ENCODE results near the gene CACNA1D.

CACNA1D gene

DNA sequence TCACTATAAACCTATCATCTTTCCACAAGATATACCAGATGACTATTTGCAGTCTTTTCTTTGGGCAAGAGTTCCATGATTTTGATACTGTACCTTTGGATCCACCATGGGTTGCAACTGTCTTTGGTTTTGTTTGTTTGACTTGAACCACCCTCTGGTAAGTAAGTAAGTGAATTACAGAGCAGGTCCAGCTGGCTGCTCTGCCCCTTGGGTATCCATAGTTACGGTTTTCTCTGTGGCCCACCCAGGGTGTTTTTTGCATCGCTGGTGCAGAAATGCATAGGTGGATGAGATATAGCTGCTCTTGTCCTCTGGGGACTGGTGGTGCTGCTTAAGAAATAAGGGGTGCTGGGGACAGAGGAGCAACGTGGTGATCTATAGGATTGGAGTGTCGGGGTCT, 318.0 kb downstream of the CACNA1D start:
- no peak for DNase-seq

- no peak for DNase-seq
Measured at GRCh38 chr3:53813229-53813628, 318.8 kb downstream of the CACNA1D start.

DNA sequence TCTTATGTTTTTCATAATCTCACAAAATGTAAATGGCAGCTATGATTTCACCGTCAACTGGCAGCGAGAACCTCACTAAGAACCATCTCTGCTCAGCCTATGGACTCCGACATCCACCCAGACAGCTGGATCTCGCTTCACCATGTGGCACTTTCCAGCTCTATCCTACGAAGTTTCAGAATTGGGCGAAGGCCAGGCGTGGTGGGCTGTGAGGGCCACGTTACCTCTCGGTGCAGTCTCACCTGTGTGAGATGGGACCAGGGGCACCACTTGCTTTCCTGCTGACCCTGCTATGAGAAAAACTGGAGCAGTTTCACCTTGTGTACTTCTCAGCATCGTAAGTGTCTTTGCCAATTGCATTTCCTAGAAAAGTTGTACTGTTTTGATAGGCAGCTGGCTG, 319.5 kb downstream of the CACNA1D start:
- no peak for DNase-seq

DNA sequence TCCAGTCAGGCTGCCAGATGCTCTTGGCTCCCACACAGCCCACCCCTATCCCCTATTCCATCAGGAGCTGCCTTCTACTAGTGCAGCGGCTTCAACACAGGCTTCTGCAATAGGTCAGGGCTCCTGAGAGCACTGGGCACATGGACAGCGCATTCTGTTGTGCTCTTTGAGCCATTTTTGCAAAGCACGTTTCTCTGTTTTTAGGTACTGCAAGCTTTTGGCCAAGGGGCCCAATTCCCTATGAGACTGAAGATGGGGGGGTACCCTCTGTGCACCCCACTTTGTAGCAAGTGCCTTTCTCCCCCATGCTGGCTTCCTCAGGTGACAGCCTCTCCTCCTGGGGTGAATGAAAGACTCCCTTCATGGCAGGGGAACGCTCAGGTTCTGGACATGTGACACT, 320.7 kb downstream of the CACNA1D start:
- DNase-seq: no peak

- no peak for DNase-seq
Measured at GRCh38 chr3:53815651-53816050, 321.2 kb downstream of the CACNA1D start.

DNA sequence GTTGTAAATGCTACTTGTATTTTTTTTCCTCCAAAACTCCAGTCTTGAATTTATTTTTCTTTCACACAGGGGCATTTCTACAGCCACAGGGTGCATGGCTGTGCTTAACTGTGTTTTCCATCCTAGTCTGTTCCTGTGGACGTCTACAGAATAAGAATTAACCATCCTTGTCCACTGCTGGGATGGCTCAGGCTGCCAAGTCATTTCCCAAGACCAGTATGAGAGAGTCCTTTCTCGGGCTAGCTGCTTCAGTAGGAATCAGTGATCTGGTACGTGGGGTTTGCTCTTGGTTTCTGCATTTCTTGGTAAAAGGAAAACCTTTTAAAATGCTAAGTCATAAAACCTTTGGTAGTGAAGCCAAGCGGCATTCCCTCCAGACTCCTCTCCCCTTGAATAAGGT, 322.0 kb downstream of the CACNA1D start:
- no peak for DNase-seq

DNA sequence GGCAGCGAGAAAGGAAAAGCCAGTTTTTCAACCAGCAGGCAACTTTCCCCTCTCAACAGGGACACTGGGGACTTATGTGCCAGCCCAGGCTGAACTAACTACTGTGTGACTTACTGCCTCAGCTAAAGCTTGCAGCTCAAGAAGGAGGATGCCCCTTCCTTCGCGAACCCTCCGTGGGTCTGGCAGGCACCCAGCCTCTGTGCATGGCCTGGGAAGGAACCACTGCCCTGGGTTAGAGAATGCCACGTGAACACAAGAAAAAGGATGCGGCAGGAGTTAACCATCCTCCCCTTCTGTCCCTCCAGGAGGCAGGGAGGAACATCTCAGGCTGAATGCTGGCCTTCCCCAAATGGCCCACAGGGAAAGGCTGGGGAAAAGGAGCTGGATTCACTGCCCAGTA, 322.8 kb downstream of the CACNA1D start:
- no peak for DNase-seq

GRCh38 chr3:53817809-53818208, 323.4 kb downstream of the CACNA1D start:
- no peak for DNase-seq

DNA sequence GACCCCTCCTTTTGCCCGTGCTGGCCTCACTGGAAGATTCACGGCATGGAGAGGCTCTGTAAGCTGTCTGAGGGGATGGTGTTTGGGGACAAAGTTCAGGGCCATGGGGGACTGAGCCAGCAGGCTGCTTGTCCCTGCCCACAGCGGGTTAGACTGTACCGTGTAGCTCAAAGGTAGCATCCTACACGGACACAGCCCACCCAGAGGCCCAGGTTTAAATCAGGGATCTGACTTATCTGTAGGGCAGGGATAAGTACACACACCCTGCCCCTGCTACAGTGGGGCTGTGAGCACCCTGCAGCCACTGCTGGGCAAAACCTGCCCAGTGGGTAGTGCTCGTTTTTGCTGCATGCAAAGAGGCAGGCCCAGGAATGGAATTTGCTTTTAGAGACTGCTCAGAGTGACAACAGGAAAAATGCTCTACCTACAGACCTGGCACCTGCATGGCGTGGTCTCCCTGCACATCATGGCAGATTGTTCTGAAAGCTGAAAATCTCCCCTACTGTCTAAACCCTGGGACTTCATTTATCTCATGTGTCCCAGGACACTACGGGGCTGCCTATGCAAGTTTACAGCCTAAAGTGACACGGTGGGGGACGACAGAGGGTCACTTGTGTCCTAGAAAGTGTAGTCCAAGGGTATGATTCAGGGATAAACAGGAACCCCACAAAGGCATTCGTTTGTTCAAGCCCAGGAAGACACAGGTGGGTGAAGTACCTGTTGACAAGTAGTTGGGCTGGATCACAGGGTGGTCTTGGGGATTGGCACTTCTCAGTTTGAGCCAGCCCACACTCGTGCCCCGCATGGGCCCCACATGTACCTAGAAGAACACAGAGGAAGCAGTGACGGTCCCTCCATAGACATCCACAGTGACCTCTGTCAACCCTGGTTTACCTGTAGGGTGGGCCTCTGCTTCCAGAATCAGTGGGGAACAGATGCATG, 324.1 kb downstream of the CACNA1D start:
- no peak for DNase-seq

GRCh38 chr3:53819163-53819868, 324.9 kb downstream of the CACNA1D start:
- DNase-seq: no peak

DNA sequence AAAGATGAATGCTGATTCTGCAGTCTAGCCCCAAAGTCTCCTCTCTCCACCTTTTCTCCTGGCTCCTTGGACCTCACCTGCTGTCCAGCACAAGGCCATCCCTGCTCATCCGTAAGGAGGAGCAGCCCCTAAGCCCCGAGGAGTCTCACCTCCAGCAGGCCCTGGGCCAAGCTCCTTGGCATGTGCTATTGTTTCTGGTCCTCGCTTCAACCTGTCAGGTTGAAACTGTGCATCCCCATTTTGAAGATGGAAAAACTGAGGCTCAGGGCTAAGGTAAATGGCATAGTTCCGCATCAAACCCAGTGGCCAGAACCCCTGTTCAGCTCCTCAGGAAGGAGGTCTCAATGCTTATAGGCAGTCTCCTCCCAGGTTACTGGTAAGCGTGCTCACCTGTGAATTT, 325.7 kb downstream of the CACNA1D start:
- no peak for DNase-seq

GRCh38 chr3:53820756-53821580, 326.6 kb downstream of the CACNA1D start:
- no peak for DNase-seq

DNA sequence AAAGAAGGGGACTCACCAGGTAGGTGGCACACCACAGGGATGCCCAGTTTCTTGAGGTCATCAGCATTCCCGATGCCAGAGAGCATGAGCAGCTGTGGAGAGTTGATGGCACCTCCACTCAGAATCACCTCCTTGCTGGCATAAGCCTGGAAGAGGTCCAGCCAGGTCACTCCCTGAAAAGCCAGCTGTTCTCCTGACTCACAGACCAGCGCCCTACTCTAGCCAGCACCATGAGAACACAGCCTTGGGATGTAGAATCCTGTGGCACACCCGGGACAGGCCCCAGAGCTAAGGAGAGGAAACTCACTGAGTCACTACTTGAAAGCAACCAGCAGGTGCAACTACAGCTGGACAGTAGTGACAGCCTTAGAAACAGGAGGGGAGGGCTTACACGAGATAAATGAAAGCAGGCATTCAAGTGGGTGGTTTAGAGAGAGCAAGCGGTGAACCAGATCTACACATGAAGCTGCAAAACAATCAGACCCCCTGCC, 327.3 kb downstream of the CACNA1D start:
- DNase-seq: no peak

- DNase-seq: no peak
Measured at GRCh38 chr3:53822331-53822741, 327.9 kb downstream of the CACNA1D start.

DNA sequence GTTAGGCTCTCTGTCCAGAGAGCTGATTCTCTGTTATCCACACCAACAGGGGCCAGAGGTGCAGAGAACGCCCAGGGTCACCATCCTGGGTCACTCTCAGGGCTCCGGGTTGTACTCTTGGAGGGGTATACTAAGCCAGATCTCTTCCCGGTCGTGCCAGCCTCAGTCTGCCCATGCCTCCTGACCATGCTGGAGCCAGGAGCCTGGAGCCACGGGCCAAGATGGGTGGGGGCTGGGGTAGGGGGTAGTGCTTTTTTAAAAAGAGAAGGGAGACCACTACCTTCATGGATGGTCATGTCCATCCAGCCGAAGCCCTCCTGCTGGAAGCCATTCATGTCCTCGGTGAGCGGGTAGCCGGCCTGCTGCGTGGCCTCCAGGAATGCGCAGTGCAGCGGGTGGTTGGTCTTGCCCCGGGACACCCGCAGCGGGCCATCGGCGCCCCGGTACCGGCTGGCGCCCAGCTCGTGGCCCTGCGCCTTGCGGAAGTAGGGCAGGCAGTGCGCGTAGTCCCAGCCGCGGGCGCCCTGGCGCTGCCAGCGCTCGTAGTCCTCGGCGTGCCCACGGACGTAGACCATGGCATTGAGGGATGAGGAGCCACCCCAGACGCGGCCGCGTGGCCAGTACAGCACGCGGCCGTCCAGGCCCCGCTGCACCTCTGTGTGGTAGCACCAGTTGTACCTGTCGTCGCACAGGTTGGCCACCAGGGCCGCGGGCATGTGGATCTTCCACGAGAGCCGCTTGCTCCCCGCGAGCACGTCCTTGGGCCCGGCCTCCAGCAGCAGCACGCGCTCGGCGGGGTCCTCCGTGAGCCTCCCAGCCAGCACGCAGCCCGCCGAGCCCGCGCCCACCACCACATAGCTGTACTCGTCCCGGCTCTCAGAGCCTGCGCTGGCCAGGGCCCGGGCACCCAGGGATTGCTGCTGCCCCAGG, 328.9 kb downstream of the CACNA1D start:
- DNase-seq: no peak

- DNase-seq: no peak
Measured at GRCh38 chr3:53823956-53824657, 329.7 kb downstream of the CACNA1D start.

GRCh38 chr3:53824795-53825194, 330.4 kb downstream of the CACNA1D start:
- DNase-seq: no peak

DNA sequence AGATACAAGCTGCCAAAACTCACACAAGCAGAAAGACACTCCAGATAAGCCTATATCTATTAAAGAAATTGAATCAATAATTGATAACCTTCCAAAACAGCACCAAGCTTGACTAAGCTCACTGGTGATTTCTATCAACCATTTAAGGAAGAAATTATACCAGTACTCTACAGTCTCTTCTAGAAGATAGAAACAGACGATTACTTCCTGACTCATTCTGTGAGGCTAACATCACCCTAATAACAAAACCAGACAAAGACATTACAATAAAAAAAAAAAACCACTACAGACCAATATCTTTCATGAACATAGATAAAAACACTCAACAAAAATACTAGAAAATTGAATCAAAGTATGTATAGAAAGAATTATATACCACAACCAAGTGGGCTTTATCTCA, 331.6 kb downstream of the CACNA1D start:
- no peak for DNase-seq

- DNase-seq: no peak
Measured at GRCh38 chr3:53828581-53828980, 334.2 kb downstream of the CACNA1D start.

- DNase-seq: no peak
Measured at GRCh38 chr3:53829605-53830004, 335.2 kb downstream of the CACNA1D start.

GRCh38 chr3:53830944-53831343, 336.5 kb downstream of the CACNA1D start:
- DNase-seq: no peak

All from CD4-positive, alpha-beta T cell treated with Interferon gamma for 1 hour (primary cell).